GM18520 (cell line): ENCODE measurements around the gene PARP6.
"Not testable (repeated sequence)": the region's sequence is repeated elsewhere in the genome, so short reads cannot be mapped to it uniquely, and the experiment has no call there.

ENCODE experiments used
- ATAC-seq: cut with Tn5 transposase; IDR thresholded peaks from one replicate; pipeline ENCODE4 v1.9.1; 2021; ENCODE audit not compliant: unreplicated experiment

The PARP6 gene

DNA sequence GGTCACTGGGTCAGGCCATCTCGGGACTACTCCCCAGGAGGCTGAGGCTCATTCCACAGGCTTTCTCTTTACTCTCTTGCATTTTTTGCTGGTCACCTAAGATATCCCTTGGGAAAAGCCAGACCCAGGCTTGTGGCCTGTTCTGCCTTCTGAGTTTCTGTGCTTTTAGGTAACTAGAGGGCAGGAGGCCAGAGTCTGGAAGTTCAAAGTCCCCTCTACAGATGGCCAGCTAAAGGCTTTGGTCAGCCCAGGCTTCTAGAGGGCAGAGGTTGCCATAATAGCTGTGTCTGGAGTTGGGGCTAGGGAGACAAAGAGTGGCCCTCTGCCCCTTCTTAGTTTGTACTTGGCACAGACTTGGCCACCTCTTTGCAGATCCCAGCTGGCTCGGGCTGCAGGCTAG lies 8.4 kb upstream of the PARP6 start:
- ATAC-seq = no peak

DNA sequence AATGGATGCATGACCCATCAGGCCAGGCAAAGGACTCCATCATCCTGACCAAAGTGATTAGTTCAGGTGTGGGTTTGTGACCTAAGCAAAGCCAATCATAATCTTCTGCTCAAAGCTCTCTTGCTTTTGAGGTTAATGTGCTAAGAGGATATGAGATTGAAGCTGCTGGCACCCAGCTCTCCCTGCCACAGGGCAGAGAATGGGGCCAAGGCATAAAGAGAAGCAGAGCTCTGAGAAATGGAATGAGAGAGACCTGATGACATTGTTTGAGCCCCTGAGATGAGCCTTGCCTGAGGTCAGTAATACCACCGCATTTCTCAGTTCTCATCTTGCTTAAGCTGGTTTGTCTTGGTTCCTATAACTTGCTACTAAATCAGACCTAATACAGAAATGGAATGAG lies 6.4 kb upstream of the PARP6 start:
- peak; percentile 44 for ATAC-seq

DNA sequence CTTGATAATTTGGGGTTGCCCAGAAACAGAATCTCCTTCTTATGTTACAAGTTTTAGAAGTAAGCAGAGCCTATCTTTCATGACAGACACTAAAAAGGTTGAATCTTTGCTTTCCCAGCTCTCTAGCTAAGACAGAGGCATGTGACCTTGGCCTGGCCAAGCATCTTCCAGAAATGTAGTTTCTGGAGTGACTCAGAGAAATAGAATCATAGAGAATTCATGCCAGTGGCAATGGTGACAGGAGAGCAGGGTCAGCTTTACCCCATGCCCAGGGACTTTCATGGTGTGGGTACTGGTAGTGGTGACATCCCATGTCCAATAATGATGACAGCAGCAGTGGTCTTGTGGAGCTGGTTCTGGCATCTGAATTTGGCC lies 4.0 kb upstream of the PARP6 start:
- no peak for ATAC-seq

DNA sequence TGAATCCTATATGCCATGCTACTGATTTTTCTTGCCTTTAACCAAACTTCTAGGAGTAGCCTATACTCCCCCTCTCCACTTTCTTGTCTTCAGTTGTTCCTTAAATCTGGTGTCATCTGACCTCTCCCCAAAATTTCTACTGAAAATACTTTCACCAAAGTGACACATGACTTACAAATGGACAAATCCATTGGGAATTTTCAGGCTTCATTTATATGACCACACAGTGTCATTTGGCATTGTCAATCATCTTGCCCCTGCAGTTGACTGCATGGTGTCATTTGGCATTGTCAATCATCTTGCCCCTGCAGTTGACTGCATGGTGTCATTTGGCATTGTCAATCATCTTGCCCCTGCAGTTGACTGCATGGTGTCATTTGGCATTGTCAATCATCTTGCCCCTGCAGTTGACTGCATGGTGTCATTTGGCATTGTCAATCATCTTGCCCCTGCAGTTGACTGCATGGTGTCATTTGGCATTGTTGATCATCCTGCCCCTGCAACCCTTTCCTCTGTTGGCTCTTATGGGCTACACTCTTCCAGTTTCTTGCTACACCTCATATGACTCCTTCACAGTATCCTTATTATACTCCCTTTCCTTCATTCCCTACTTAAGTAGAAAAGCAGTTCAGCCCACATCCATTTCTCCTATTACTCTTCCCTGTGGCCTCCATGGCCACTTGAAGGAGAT lies 3.4 kb upstream of the PARP6 start:
- not testable (repeated sequence) for ATAC-seq

DNA sequence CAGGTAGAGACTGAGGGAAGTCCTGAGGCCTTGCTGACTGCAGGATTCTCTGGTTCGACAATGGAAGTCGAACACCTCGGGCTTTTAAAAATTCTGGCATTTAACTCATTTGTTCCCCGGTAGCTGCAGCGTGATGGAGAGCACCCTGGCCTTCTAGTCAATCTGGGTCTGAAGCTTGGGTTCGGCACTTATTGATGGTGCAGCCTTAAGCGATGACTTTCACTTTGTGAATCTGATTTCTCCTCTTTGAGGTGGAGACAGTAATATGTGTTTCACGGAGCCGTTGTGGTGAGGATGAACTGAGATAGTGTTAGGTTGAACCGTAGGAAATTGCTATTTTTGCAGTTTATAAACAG lies 621 bp upstream of the PARP6 start:
- ATAC-seq = no peak

DNA sequence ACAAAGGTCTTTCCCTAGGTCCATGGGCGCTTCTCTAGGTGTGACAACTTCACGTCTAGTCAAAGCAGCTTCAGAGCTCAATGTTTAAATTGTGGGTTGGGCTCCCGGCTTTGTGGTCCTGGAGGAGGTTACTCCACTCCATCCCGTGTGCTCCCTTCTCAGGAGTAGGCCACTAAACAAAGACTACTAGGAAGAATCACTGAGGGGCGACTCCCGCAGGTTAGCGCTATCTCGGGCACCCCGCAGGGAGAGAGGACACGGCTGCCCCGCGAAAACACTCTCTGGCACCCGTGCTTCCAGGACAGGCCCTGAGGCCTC lies 500 bp downstream of the PARP6 start:
- no peak for ATAC-seq

DNA sequence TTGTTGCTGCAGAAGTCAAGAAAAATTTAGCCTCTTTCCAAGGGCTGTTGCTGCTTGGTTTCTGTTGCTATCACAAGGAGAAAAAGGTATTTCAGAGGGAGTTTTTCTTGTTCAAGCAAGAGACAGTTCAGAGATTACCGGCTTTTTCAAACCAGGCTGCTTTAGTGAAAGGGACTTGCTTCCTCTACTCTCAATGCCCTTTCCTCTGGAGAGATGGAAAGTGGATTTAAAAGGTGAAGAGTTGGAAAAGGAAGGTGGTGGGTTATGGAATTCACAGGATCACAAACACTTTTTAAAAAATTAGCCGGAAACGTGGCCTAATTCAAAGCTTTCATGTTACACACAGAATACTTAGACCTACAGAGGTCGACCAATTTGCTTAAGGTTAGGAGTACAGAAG lies 1.1 kb downstream of the PARP6 start:
- ATAC-seq = no peak

DNA sequence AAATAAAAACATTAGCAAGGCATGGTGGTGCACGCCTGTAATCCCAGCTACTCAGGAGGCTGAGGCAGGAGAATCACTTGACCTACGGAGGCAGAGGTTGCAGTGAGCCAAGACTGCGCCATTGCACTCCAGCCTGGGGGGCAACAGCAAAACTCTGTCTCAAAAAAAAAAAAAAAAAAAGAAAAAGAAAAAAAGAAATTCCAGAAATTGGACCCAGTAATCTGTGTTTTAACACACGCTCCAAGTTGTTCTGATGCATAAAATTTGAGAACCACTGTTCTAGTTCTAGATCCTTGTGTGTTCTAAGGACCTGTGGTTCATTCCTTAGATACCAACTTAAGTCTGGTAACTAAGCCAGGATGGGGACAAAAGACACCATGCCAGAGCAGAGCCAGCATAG lies 2.6 kb downstream of the PARP6 start:
- ATAC-seq = no peak

DNA sequence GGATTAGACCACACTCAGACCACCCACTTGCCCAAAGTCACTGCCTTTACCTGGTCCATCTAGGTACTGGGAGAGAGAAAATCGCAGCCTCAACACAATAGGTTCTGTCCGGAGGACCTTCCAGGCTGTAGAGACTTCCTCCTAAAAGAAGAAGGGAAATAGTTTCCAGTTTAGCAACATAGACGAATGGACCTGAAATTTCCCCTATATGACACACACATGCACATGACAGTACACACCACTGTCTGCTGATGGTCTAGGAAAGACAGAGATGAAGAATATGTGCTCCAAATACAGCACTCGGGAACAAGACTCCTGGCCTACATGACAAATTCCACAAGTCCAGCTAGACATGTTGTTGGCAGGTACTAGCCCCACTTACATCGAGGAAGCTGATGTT lies 7.3 kb downstream of the PARP6 start:
- no peak for ATAC-seq

DNA sequence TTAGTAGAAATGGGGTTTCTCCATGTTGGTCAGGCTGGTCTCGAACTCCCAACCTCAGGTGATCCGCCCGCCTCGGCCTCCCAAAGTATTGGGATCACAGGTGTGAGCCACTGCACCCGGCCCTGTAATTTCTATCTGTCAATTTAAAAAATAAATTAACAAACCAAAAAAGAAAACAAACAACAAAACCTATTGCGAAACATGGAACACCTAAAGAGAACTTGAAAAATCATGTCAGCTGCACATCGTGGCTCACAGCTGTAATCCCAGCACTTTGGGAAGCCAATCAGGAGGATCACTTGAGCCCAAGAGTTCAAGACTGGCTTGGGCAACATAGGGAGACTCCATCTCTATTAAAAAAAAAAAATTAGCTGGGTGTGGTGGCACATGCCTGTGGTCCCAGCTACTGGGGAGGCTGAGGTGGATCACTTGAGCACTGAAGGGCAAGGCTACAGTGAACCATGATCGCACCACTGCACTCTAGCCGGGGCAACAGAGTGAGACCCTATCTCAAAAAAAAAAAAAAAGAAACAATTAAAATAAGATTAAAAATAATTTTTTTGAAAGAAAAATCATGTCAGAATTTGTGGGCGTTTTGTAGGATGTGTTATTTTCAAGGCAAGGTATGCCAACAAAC lies 19.6 kb downstream of the PARP6 start:
- no peak for ATAC-seq

DNA sequence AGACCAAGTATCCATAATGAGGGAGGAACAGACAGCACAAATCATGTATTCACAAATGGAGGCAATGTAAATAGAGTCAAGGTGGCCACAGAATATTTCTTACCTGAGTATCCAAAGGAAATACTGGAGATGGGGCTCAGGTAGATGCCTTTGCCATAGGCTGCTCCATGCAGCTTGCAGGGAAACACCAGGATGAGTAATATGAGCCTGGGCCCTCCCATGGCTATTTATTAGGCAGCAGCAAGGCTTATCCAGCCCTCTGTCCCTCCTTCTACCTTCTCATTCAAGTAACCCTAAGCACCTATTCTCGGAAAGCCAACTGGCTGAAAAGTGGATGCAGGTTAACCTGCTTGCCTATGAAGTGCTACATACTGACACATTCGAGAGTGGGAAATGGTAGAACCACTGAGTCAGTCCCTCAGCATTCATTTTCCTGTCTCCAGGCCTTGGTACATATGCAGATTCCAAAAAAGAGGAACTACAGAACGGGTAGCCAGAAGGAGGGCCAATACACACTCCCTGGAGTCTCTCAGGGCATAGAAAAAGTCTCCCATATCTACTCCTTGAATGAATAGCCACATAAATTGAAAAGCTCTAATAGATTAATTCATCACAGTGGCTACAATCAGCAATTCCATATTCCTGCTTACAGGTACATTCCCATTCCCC lies 23.1 kb downstream of the PARP6 start:
- no peak for ATAC-seq

DNA sequence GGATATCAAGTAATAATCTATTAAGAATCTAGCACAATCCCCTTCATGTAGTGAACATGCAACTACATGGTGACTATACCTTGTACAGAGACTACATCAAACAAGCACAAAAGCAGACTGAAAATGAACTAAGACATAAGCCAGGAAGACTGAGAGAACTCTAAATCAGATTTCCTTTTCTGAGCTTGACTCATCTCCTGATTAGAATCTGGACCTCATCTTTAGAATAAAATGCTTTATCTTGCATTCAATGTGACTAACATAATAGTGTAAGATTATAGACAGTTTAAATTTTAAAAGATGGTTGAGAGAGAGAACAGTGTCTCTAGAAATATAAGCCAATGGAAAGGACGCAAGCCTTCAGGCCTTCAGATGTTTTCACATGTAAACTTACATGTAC lies 23.8 kb downstream of the PARP6 start:
- ATAC-seq = no peak

DNA sequence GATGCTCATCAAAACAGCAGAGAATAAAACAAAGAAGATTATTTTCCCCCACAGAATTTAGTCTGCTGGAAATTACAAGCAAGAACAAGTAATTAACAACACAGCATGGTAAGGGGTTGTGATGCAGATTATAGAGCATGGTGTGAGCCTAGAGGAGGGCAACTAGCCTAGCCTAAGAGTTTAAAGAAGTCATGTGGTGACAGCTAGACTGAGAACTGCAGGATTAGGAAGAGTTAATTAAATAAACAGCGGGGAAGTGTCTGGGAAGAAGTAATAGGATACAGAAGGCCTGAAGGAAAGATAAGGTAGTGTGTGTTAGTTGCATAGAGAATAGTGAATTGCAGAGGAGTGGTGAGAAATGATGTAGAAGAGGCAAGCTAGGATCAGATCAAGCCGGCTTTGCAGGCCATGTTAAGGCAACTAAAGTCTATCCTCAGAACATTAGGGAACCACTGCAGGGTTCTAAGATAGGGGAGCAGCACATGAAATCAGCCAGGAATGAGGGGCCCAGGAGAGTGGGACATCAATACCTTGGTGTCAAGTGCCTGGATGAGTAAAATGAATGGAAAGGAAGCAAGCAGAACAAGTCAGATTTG lies 29.5 kb downstream of the PARP6 start:
- no peak for ATAC-seq

DNA sequence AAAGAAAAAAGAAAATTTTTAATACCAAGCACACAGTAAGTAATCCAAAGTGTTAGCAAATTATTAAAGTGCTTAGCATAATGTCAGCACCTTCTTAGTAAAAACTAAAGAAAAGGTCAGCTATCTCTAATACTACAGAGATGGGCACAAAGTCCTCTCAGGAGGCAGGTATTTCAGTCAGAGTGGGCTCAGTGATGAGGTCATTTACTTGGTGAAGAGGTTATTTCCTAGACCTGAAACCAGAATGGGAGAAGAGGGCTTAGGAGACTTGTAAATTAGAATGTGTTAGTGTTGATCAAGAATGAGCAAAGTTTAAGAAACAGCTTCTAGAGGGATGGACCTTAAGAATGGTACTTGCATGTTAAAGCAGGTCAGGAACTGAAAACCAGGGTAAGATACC lies 32.7 kb downstream of the PARP6 start:
- ATAC-seq = no peak

DNA sequence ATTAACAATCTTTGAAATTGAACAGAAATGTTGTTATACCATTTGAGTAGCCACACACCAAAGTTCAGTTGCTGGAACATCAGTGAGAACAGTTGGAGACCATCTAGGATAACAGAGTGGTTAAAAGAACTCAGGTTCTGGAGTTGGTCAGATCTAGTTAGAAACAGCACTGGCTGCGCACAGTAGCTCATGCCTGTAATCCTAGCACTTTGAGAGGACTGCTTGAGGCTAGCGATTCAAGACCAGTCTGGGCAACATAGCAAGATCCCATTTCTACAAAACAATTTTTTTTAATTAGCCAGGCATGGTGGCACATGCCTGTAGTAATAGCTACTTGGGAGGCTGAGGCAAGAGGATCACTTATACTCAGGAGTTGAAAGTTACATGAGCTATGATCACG lies 33.8 kb downstream of the PARP6 start:
- no peak for ATAC-seq

DNA sequence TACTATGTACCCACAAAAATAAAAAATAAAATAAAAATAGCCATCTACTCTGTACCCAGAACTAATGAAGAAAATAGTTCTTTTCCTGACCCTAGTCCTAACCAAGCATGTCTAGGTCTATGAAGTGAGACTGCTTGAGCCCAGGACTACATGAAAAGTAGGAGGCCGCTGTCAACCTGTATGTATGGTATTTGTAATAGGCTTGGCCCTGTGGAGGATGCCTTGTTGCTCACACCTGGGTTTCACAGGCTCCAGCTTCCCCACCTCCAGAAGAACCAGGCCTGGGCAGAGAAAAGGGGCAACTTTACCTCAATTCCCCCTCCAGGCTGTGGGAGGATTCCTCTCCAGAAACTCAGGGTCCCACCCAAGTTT lies 34.5 kb downstream of the PARP6 start:
- ATAC-seq = no peak

DNA sequence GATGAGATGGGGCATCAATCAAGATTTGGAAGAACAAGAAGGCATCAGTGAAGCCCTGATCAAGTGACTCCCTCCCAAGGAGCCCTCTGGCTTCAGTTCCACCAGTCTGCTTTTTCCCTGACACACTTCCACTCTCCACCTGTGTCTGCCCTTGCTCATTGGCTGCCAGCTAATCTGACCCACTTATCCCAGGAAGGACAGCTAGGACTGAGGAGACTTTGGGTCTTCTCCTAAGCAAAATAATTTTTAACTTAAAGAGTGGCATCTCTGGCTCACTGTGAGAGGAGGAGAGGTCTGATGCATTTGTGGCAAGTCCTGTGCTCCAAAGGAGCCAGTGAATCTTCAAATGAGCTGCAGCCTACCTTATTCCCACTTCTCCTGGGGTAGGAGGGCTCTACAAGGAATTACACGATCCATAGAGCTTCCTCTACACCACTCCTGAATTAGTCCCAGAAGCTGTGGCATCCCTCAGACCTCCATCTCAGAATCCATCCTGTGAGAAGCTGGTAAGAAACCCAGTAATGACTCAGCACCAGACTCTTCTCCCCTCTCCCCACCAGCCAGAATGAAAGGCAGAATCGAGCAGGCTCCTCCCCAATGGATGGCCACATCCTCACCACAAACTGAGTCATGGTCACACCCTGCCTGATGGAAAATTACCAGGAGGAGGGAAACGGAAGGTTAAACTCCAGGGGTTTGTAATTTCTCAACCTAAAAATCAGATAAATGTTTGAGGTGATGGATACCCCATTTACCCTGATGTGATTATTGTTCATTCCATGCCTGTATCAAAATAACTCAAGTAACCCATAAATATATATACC lies 35.1 kb downstream of the PARP6 start:
- ATAC-seq = peak; percentile 66

DNA sequence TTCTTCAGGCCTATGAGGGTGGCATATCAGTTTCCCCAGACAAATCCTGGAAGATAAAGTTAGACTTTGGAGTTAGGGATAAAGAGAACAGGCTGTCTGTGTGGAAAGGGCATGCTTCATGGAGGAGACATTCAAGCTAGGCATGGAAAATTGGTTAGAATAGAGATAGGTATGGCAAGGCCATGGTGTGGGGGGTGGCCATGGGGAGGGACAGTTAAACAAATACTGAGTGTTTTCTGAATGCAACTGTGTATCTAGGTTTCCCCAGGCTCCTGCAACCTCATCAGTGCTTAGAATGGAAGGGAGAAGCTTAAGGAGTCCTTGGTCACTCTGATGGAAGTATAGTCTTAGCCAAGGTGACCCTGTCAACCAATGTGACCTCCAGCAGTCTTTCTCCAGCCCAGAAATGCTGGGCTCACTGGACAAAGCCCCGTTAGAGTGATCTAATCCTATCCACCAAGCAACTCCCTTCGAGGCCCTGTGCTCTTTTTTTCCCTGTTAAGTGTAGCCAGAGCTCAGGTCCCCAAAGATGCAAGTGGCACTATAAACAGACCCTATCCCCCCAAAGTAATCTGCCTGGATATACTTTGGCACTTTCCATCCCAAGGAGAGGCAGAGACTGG lies 35.9 kb downstream of the PARP6 start:
- ATAC-seq = no peak

DNA sequence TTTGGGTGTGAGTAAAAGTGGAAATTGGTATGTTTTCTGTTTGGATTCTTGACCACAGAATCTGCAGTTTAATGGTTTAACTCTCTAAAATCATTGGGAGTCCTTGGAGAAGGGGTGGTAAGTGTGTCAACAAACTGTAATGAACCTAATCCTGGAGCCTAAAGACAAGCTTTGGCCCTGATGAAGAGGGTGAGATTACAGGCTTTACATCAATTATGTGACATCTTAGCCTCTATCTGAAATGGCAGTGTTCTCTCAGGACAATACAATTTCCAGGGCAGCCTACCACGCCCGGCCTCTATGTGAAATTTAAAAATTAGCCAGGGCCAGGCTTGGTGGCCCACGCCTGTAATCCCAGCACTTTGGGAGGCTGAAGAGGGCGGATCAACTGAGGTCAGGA lies 37.1 kb downstream of the PARP6 start:
- no peak for ATAC-seq

DNA sequence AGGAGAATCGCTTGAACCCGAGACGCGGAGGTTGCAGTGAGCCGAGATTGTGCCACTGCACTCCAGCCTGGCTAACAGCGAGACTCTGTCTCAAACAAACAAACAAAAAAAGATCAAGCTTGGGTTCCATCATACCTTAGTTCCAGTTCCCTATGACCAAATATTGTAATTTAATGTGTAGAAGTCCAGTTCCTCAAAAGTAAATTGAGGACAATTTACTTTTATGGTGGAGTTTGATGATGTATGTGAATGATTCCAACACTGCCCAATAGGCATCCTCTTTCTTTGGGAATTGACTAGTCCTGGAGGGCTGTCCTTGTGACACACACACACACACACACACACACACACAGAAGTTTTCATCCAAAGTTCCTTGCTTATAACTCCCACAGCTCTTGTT lies 38.6 kb downstream of the PARP6 start:
- ATAC-seq = no peak

DNA sequence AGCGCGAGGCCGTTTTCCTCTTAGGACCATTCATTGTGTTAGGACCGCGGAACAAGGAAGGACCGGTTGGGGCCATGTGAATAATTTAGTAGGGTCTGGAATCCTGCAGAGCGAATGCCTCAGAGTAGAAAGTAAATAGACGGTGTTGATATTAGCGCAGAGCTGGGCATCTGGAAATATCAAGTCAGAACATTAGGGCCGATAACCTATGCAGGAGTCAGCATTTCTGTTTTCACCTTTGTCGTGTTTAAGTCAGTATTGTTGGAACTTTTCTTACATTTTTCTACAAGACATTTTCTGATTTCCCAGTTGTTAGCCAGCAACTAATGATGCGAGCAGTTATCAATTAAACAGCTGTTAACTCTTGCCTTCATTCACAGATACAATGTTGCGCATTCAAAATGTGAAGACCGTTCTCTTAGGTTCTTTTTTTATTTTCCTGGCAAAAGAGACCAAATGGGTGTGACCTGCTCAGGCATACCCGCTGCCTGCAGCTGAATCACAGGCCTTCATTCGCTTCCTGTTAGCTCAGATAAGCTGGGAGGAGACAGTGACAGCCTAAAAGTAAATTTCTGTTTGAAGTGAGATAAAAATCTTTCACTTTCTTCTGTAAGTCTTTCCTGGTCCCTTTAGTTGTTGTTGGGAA lies 40.4 kb downstream of the PARP6 start:
- no peak for ATAC-seq
